NOMO-1 (cell line): ENCODE data around the gene POU2F2.

Experiments
- DNase-seq, 2 experiments: peaks; one replicate each; lab custom pipeline; 2025; ENCODE audit not compliant: unreplicated experiment in 2 of 2; lab: John Stamatoyannopoulos, UW

POU2F2 gene

GRCh38 chr19:42086188-42086736 is 46.0 kb downstream of the POU2F2 start:
- no peak for DNase-seq

DNA sequence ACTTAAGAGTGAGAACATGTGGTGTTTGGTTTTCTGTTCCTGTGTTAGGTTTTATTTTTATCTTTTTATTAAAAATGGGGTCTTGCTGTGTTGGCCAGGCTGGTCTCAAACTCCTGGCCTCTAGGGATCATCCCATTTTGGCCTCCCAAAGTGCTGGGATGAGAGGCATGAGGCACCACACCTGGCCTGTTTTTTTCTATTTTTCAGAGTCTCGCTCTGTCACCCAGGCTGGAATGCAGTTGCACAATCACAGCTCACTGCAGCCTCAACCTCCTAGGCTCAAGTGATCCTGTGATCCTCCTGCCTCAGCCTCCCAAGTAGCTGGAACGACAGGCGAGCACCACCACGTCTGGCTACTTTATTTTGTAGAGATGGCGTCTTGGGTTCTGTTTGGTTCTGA is 48.7 kb downstream of the POU2F2 start:
- DNase-seq = no peak

- peak in 1 of 2 experiments; percentile 20 for DNase-seq
Observed at GRCh38 chr19:42081584-42082203, 50.6 kb downstream of the POU2F2 start.

GRCh38 chr19:42080764-42081375 is 51.4 kb downstream of the POU2F2 start:
- DNase-seq = no peak

DNA sequence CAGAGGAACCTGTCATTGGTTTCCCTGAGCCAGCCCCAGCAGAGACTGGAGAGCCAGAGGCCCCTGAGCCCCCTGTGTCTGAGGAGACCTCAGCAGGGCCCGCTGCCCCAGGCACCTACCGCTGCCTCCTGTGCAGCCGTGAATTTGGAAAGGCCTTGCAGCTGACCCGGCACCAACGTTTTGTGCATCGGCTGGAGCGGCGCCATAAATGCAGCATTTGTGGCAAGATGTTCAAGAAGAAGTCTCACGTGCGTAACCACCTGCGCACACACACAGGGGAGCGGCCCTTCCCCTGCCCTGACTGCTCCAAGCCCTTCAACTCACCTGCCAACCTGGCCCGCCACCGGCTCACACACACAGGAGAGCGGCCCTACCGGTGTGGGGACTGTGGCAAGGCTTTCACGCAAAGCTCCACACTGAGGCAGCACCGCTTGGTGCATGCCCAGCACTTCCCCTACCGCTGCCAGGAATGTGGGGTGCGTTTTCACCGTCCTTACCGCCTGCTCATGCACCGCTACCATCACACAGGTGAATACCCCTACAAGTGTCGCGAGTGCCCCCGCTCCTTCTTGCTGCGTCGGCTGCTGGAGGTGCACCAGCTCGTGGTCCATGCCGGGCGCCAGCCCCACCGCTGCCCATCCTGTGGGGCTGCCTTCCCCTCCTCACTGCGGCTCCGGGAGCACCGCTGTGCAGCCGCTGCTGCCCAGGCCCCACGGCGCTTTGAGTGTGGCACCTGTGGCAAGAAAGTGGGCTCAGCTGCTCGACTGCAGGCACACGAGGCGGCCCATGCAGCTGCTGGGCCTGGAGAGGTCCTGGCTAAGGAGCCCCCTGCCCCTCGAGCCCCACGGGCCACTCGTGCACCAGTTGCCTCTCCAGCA is 52.1 kb downstream of the POU2F2 start:
- DNase-seq = no peak

DNA sequence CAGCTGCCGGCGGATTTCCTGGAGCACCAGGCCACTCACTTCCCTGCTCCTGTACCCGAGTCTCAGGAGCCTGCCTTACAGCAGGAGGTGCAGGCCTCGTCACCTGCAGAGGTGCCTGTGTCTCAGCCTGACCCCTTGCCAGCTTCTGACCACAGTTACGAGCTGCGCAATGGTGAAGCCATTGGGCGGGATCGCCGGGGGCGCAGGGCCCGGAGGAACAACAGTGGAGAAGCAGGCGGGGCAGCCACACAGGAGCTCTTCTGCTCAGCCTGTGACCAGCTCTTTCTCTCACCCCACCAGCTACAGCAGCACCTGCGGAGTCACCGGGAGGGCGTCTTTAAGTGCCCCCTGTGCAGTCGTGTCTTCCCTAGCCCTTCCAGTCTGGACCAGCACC is 53.0 kb downstream of the POU2F2 start:
- no peak for DNase-seq

DNA sequence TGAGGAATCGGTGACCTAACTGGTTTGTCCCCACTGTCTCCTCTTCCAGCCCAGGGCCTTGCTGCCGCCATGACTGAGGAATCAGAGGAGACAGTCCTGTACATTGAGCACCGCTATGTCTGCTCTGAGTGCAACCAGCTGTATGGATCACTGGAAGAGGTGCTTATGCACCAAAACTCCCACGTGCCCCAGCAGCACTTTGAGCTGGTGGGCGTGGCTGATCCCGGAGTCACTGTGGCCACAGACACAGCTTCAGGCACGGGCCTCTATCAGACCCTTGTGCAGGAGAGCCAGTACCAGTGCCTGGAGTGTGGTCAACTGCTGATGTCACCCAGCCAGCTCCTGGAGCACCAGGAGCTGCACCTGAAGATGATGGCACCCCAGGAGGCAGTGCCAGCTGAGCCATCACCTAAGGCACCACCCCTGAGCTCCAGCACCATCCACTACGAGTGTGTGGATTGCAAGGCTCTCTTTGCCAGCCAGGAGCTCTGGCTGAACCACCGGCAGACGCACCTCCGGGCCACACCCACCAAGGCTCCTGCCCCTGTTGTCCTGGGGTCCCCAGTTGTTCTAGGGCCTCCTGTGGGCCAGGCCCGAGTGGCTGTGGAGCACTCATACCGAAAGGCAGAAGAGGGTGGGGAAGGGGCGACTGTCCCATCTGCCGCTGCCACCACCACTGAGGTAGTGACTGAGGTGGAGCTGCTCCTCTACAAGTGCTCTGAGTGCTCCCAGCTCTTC is 53.5 kb downstream of the POU2F2 start:
- DNase-seq = no peak

DNA sequence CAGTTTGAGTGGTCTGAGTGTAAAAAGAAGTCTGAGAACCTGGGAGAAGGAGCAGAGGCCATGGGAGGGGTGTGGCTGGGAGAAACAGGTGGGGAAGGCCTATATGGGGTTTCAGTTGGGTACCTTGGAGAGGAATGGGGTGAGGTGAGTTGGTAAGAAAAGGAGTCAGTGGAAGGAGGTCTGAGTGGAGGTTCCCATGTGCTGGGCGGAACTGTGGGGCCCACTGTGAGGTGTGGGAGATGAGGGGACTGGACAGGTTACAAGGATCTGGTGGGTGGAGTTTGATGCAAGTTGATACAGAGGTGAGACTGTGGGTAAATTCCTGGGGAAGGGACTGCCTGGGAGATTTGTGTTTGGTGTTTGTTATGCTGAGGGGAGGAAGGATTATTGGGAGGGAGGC is 54.2 kb downstream of the POU2F2 start:
- DNase-seq = no peak

DNA sequence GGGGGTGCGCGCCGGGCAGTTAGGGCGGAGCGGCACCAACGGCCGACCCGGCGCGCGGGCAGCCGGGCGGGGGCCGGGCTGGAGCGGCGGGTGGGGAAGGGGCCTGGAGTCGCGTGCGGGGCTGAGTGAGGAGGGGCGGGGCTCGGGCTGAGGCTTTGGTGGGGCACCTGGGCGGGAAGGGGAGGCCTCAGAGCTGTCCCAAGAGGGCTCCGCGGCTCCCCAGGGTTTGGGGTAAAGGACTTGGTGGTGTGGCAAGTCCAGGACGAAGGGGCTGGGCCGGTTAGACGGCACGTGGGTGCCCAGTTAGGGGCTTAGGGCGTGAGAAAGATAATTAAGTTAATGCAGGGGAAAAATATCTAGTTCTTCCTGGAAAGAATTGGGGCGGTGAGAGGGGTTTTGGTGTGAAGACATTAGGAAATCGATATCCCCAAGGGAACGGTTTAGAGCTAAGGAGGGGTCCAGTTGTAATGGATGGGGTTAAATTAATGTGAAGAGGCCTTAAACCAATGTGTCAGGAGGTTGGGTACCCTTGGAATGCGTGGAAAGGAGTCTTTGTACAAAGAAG is 55.8 kb downstream of the POU2F2 start:
- DNase-seq = no peak

- peak; percentile 99 to 100 for DNase-seq
Observed at GRCh38 chr19:42075616-42076379, 56.4 kb downstream of the POU2F2 start, which contains the start of gene ZNF574. Gene ZNF574, plus strand, starts transcription at chr19:42076166. Its CDS starts 2,441 bp downstream, at chr19:42078607.

DNA sequence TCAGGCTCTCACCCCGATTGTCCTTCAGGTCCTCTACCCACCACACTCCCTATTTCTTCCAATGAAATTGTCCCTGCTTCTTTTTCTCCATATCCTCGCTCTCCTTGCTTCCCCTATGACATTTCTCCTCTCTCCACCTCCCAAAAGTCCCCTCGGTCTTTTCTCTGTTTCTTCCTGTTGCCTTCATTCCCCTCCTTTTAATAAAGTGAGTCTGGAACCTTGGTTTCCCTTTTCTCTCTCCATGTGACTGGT is 57.0 kb downstream of the POU2F2 start:
- no peak for DNase-seq

GRCh38 chr19:42074513-42075363 is 57.5 kb downstream of the POU2F2 start:
- no peak for DNase-seq

GRCh38 chr19:42071247-42071646 is 61.0 kb downstream of the POU2F2 start:
- no peak for DNase-seq

DNA sequence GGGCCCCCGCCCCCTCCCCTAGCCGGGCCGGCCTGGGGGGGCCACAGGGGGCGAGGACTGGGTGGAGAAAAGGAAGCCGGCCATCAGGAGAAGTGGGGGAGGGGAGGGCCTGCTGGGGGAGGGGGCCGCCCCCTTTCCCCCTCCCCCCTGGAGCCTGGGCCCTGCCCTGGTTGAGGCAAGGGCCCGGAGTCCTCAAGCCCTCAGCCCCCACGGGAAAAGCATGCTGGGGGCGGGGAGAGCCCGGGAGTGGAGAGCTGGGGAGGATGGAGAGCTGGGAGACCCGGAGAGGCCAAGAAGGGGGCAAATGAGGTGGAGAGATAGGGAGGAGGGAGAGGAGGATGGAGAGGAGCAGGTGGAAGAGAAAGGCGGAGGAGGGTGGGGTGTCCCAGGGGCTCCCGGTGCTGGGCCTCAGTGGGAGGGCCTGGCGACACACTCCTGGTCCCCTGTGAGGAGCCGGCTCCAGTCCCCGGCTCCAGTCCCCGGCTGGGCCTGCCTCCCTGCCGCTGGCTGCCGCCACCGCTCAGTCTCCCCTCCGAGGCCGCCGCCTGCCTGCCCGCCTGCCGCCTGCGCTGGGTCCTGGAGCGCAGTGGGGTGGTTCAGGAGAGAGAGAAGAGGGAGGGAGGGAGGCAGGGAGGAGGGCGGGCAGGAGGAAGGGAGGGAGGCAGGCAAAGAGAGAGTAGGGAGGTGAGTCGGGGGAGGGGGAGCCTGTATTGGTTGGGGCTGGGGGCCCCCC is 62.5 kb downstream of the POU2F2 start, which contains the start of gene GRIK5:
Gene GRIK5 (minus strand): TSS at position 588 of the 733 bp plus-strand sequence. CDS start 4,436 bp downstream, outside the sequence.
- no peak for DNase-seq

DNA sequence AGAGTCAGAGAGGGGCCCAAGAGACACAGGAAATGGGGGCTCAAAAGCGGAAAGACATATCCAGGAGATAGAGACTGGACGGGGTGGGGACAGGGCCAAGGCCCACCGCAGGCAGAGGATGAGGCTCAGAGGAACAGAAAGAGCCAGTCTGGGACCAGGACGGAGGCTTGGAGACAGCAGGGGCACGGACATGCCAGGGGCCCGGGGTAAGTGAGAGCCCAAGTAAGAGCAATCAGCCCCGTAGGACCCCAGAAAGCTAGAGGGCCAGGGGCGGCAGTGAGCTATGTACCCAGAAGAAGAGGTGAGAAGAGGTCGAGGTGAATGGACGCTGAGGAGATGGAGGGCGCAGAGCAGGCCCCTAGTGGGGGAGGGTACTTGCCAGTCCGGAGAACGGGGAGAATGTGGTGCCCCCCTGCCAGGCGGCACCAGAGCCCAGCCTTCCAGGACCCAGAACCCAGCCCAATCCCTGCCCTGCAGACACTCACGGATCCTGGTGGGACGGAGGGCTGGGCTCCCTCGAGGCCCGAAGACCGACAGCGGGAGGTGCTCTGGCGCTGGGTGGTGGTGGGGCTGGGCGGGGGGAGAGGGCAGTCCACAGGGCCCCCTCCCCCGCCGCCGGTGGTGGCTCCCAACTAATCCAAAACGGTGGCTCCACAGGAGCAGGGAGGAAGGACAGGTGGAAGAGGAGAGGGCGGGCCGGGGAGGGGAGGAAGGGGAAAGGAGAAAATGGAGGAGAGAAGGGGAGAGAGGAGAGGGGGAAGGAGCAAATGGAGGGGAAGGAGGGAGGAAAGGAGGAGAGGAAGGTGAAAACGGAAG is 63.3 kb downstream of the POU2F2 start:
- no peak for DNase-seq

DNA sequence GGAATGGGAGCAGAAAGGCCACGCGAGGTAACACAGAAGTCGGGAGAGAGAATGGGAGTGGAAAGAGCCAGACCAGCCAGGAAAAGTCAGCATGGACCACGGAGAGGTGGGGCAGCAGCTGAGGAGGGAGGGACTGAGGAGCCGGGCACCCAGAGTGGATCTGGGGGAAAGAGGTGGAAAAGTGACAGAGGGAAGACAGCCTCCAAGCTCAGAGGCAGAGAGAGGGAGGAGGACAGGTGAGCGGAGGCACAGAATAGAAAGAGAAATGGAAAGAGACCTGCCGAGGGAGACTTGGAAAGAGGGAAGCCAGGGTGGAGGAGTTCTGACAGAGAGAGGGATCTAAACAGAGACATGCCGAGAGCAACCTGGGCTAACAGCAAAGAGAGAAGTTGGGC is 63.9 kb downstream of the POU2F2 start:
- no peak for DNase-seq

- DNase-seq = no peak
Observed at GRCh38 chr19:42067315-42067888, 64.8 kb downstream of the POU2F2 start.
